Esophagus squamous epithelium (tissue), 5 donors: Measurements from ENCODE around the gene SCRT2. TPM values are rescaled to one million over a fixed set of nuclear protein-coding genes. Genes with fewer than 3 reads are reported as not detected.

Experiments
- DNase-seq: peaks from one replicate; lab custom pipeline; 2025; lab: John Stamatoyannopoulos, UW
- H3K27ac ChIP-seq, 4 donors: fragments of 200-600 bp; sonication (generic); one replicate each; pipeline ENCODE4 v1.5.1; 2016 to 2019; ENCODE audit warnings: mild to moderate bottlenecking in 1 of 4
- H3K27me3 ChIP-seq, 4 donors: fragments of 200-600 bp; sonication (generic); 1 replicate in 3 of 4; 2 replicates in 1 of 4; pipeline versions ENCODE4 v1.5.1 to v1.6.0; 2017 to 2021; ENCODE audit warnings: antibody characterized with exemption in 1 of 4
- H3K36me3 ChIP-seq, 3 donors: fragments of 200-600 bp; sonication (generic); one replicate each; pipeline ENCODE4 v1.5.1; 2016 to 2019
- H3K4me1 ChIP-seq, 3 donors: fragments of 200-600 bp; sonication (generic); one replicate each; pipeline ENCODE4 v1.5.1; 2017 to 2019
- H3K4me3 ChIP-seq, 4 donors: fragments of 200-600 bp; sonication (generic); 1 replicate in 3 of 4; 2 replicates in 1 of 4; pipeline ENCODE4 v1.5.1; 2016 to 2019; ENCODE audit warnings: mild to moderate bottlenecking in 2 of 4, moderate library complexity in 1 of 4
- H3K9me3 ChIP-seq, 3 donors: fragments of 200-600 bp; sonication (generic); one replicate each; pipeline ENCODE4 v1.5.1; 2016 to 2019
- CTCF ChIP-seq, 6 experiments: fragments of 450-650 bp in 4 of 6; fragments of 200-600 bp in 2 of 6; sonication (generic) in 2 of 6; IDR thresholded peaks; one replicate each; pipeline ENCODE4 v1.5.1; 2016 to 2019; ENCODE audit warnings: antibody characterized with exemption in 6 of 6, mild to moderate bottlenecking in 4 of 6, moderate library complexity in 4 of 6
- POLR2A ChIP-seq, 4 donors: fragments of 450-650 bp; IDR thresholded peaks; one replicate each; pipeline ENCODE4 v1.6.1; 2017; ENCODE audit warnings: antibody characterized with exemption in 4 of 4, mild to moderate bottlenecking in 4 of 4, moderate library complexity in 3 of 4
- WGBS, 2 donors: methylation state at CpG; one replicate each; pipeline ENCODE4 v1.1.5; 2018; 5-methylcytosine and 5-hydroxymethylcytosine counted together
- intact Hi-C: fragments of 100-400 bp; cut with DNase I; formaldehyde crosslinking; loops from one replicate; pipeline ENCODE4 v1.15.0; 2022
- total RNA-seq, 4 donors: library from RNA; depleted of rRNA; stranded (reverse); fragments of >200 nt; gene quantifications; one replicate each; pipeline ENCODE4 v1.1.0, GENCODE V29; 2016
- donor health status: DM: yes; HTN: yes; CAD: no.

The SCRT2 gene
- total RNA-seq, 4 donors from 2014 or later: not detected

GRCh38 chr20:680638-681187 lies 5.1 kb upstream of the SCRT2 start:
- Histone ChIP-seq H3K4me3 (no peak overlapping the region), H3K36me3 (no peaks in the 10 kb centered on the region), H3K27me3 (peaks cover 5 to 100% (median 7%) of the 10 kb centered on the region in 4 donors), H3K9me3 (no peaks in the 10 kb centered on the region), H3K27ac (no peak overlapping the region), H3K4me1 (peaks cover 5 to 12% (median 7%) of the 10 kb centered on the region in 3 donors)
- intact Hi-C loops: no loop called here
- no peak for DNase-seq
- 51 to 66% methylated on average over 2 of the region's 2 CpGs for WGBS, 2 donors
- TF ChIP-seq POLR2A (IDR thresholded peaks at IDR 0.05): no peak
- no peak for TF ChIP-seq CTCF (IDR thresholded peaks at IDR 0.05)

- intact Hi-C loops: loop anchor here (10.0 kb wide), 1 partner anchor 47 kb away; no protein-coding TSS in a partner anchor
- H3K27ac ChIP-seq: no peak overlapping the region
- 76 to 90% methylated on average over 5 of the region's 5 CpGs for WGBS, 2 donors
- H3K36me3 ChIP-seq: no peaks in the 10 kb centered on the region
- TF ChIP-seq CTCF (IDR thresholded peaks at IDR 0.05): no peak
- no peak for TF ChIP-seq POLR2A (IDR thresholded peaks at IDR 0.05)
- peaks cover 8 to 22% (median 8%) of the 10 kb centered on the region in 3 donors for H3K4me1 ChIP-seq
- H3K9me3 ChIP-seq: no peaks in the 10 kb centered on the region
- no peak overlapping the region for H3K4me3 ChIP-seq
- H3K27me3 ChIP-seq: peaks cover 7 to 100% (median 14%) of the 10 kb centered on the region in 4 donors
- no peak for DNase-seq
Observed at GRCh38 chr20:677957-678356, 2.4 kb upstream of the SCRT2 start.

- WGBS, 2 donors: 64 to 73% methylated on average over 2 to 3 of the region's 3 CpGs
- no peak for TF ChIP-seq POLR2A (IDR thresholded peaks at IDR 0.05)
- TF ChIP-seq CTCF (IDR thresholded peaks at IDR 0.05): no peak
Observed at GRCh38 chr20:676967-677366, 1.4 kb upstream of the SCRT2 start.

GRCh38 chr20:676315-676937 lies 824 bp upstream of the SCRT2 start:
- Histone ChIP-seq H3K27me3 (peaks cover 7 to 100% (median 14%) of the 10 kb centered on the region in 4 donors), H3K36me3 (no peaks in the 10 kb centered on the region), H3K9me3 (no peaks in the 10 kb centered on the region), H3K27ac (no peak overlapping the region), H3K4me3 (no peak overlapping the region), H3K4me1 (peaks cover 8 to 22% (median 8%) of the 10 kb centered on the region in 3 donors)
- TF ChIP-seq POLR2A (IDR thresholded peaks at IDR 0.05) (no peak), CTCF (IDR thresholded peaks at IDR 0.05) (no peak)
- intact Hi-C loops: loop anchor here (10.0 kb wide), 1 partner anchor 48 kb away; no protein-coding TSS in a partner anchor
- whole genome bisulfite sequencing, 2 donors: 3 to 5% methylated on average over 13 to 18 of the region's 24 CpGs
- DNase-seq: no peak

More at GRCh38 chr20:676967-677366, 1.4 kb upstream of the SCRT2 start:
- H3K27me3 ChIP-seq: peaks cover 7 to 100% (median 14%) of the 10 kb centered on the region in 4 donors
- H3K27ac ChIP-seq: no peak overlapping the region
- H3K4me3 ChIP-seq: no peak overlapping the region
- peaks cover 8 to 22% (median 8%) of the 10 kb centered on the region in 3 donors for H3K4me1 ChIP-seq
- H3K9me3 ChIP-seq: no peaks in the 10 kb centered on the region
- intact Hi-C loops: loop anchor here (10.0 kb wide), 1 partner anchor 48 kb away; no protein-coding TSS in a partner anchor
- no peaks in the 10 kb centered on the region for H3K36me3 ChIP-seq
- no peak for DNase-seq

GRCh38 chr20:675033-675452 lies 559 bp downstream of the SCRT2 start:
- no peak overlapping the region for H3K27ac ChIP-seq
- no peaks in the 10 kb centered on the region for H3K36me3 ChIP-seq
- WGBS, 2 donors: 12 to 18% methylated on average over 8 to 12 of the region's 25 CpGs
- DNase-seq: no peak
- no peak for TF ChIP-seq POLR2A (IDR thresholded peaks at IDR 0.05)
- intact Hi-C loops: loop anchor here (10.0 kb wide), 1 partner anchor 50 kb away; no protein-coding TSS in a partner anchor
- peaks cover 8 to 22% (median 8%) of the 10 kb centered on the region in 3 donors for H3K4me1 ChIP-seq
- H3K9me3 ChIP-seq: no peaks in the 10 kb centered on the region
- peak overlapping the region in 1 of 4 donors; percentile 36 for H3K4me3 ChIP-seq
- H3K27me3 ChIP-seq: peaks cover 7 to 99% (median 14%) of the 10 kb centered on the region in 4 donors
